OCI-LY7 (cell line): ENCODE data around the gene CCDC27. TPM values are rescaled to one million over a fixed set of nuclear protein-coding genes. Genes with fewer than 3 reads are reported as not detected.
A peak's percentile ranks its signal among the peaks of the same experiment; 100 is the strongest.
"Not testable (repeated sequence)": the region's sequence is repeated elsewhere in the genome, so short reads cannot be mapped to it uniquely, and the experiment has no call there.

ENCODE experiments used
- BruUV-seq: library from RNA; stranded (reverse); fragments of 400-500 nt; replicated peaks from 2 replicates; lab custom pipeline; 2021; lab: Mats Ljungman, UMichigan
- CTCF ChIA-PET: fragments of 300-600 bp; sonication (Branson Sonifier 250); formaldehyde crosslinking; loops from one replicate; lab custom pipeline; 2022; ENCODE audit warnings: antibody characterized with exemption; ENCODE audit not compliant: unreplicated experiment; lab: Charles Lee
- POLR2A ChIA-PET: fragments of 300-600 bp; sonication (Branson Sonifier 250); formaldehyde crosslinking; loops from one replicate; lab custom pipeline; 2022; ENCODE audit warnings: antibody characterized with exemption; lab: Charles Lee
- DNase-seq: peaks from one replicate; pipeline ENCODE4 v3.0.0-alpha.2; 2015; ENCODE audit warnings: low spot score
- H2AFZ ChIP-seq: fragments of 200-600 bp; sonication (generic), shearing (Covaris generic); 2 replicates; pipeline ENCODE4 v1.6.1; 2014; ENCODE audit warnings: mild to moderate bottlenecking, antibody characterized with exemption, low read length, moderate library complexity
- H3K27ac ChIP-seq: fragments of 200-600 bp; sonication (generic); 2 replicates; pipeline ENCODE4 v1.5.1; 2014; ENCODE audit warnings: mixed run types, low read depth, mild to moderate bottlenecking, moderate library complexity, low read length, inconsistent platforms; ENCODE audit not compliant: poor library complexity, severe bottlenecking
- H3K36me3 ChIP-seq: fragments of 200-600 bp; sonication (generic); 2 replicates; pipeline ENCODE4 v1.6.1; 2014; ENCODE audit warnings: mild to moderate bottlenecking, antibody characterized with exemption, low read length, moderate library complexity, mixed read lengths; ENCODE audit not compliant: insufficient read depth
- H3K4me1 ChIP-seq: fragments of 200-600 bp; sonication (generic); 2 replicates; pipeline ENCODE4 v1.5.1; 2014; ENCODE audit warnings: mild to moderate bottlenecking, low read length; ENCODE audit not compliant: insufficient read depth, poor library complexity, severe bottlenecking
- H3K4me2 ChIP-seq: fragments of 200-600 bp; sonication (generic); 2 replicates; pipeline ENCODE4 v1.6.1; 2014; ENCODE audit warnings: mild to moderate bottlenecking, low read length
- H3K4me3 ChIP-seq: fragments of 200-600 bp; sonication (generic); 2 replicates; pipeline ENCODE4 v1.5.1; 2014; ENCODE audit warnings: mild to moderate bottlenecking, low read depth, low read length; ENCODE audit not compliant: poor library complexity, severe bottlenecking
- H3K79me2 ChIP-seq: fragments of 200-600 bp; sonication (generic); 2 replicates; pipeline ENCODE4 v1.6.1; 2016; ENCODE audit warnings: low read depth, mild to moderate bottlenecking, low read length, moderate library complexity, mixed read lengths; ENCODE audit not compliant: insufficient read depth
- H3K9me2 ChIP-seq: fragments of 200-600 bp; sonication (generic); 2 replicates; pipeline ENCODE4 v1.6.1; 2016; ENCODE audit warnings: mild to moderate bottlenecking, low read length, mixed read lengths; ENCODE audit not compliant: insufficient read depth
- H3K9me3 ChIP-seq: fragments of 200-600 bp; sonication (generic); 2 replicates; pipeline ENCODE4 v1.6.1; 2014; ENCODE audit warnings: mild to moderate bottlenecking, mixed run types, low read length, mixed read lengths
- H4K20me1 ChIP-seq: fragments of 200-600 bp; sonication (generic); 2 replicates; pipeline ENCODE4 v1.6.1; 2014; ENCODE audit warnings: mild to moderate bottlenecking, antibody characterized with exemption, low read length, moderate library complexity, mixed read lengths; ENCODE audit not compliant: insufficient read depth
- CTCF ChIP-seq: fragments of 200-600 bp; sonication (generic); conservative IDR thresholded peaks from 2 replicates; pipeline ENCODE4 v1.5.1; 2014; ENCODE audit warnings: mild to moderate bottlenecking, antibody characterized with exemption, low read length, moderate library complexity, mixed read lengths
- EZH2phosphoT487 ChIP-seq: fragments of 200-600 bp; sonication (generic); IDR thresholded peaks from 2 replicates; pipeline ENCODE4 v1.6.1; 2018; ENCODE audit warnings: low read depth, borderline replicate concordance, mild to moderate bottlenecking, mixed run types, antibody characterized with exemption, low read length, moderate library complexity, mixed read lengths
- intact Hi-C: fragments of 100-400 bp; cut with micrococcal nuclease; formaldehyde crosslinking; loops from one replicate; pipeline ENCODE4 v1.10.0; 2022; ENCODE audit not compliant: unreplicated experiment
- total RNA-seq, 2 experiments: library from RNA; depleted of rRNA in 1 of 2; stranded (reverse); fragments of >200 nt in 1 of 2; shearing (Covaris generic) in 1 of 2; gene quantifications; 2 replicates each; pipeline ENCODE4 v1.2.3, GENCODE V29; 2014 to 2022

Gene CCDC27
- total RNA-seq, 2 experiments from 2014 or later = not detected

GRCh38 chr1:3747903-3748302 lies 4.3 kb upstream of the CCDC27 start:
- Histone ChIP-seq H3K4me2 (peak overlapping the region; percentile 48), H3K4me3 (no peak overlapping the region)

GRCh38 chr1:3748316-3748900 lies 3.8 kb upstream of the CCDC27 start:
- not testable (repeated sequence) for BruUV-seq

More at GRCh38 chr1:3747903-3748302, 4.3 kb upstream of the CCDC27 start:
- POLR2A ChIA-PET = no interaction called here
- Histone ChIP-seq H3K36me3 (no peaks in the 10 kb centered on the region), H4K20me1 (no peaks in the 10 kb centered on the region), H3K9me3 (no peaks in the 10 kb centered on the region), H2AFZ (no peak overlapping the region), H3K9me2 (no peaks in the 10 kb centered on the region), H3K27ac (no peak overlapping the region), H3K79me2 (no peaks in the 10 kb centered on the region), H3K4me1 (no peaks in the 10 kb centered on the region)
- BruUV-seq = no TSS peak
- TF ChIP-seq EZH2phosphoT487 (no peak), CTCF (no peak)
- intact Hi-C loops = no loop called here
- CTCF ChIA-PET = no interaction called here
- no peak for DNase-seq

GRCh38 chr1:3749512-3749911 lies 2.7 kb upstream of the CCDC27 start:
- Histone ChIP-seq H3K9me3 (no peaks in the 10 kb centered on the region), H4K20me1 (no peaks in the 10 kb centered on the region), H3K36me3 (no peaks in the 10 kb centered on the region), H2AFZ (no peak overlapping the region), H3K79me2 (no peaks in the 10 kb centered on the region), H3K27ac (no peak overlapping the region), H3K4me3 (no peak overlapping the region), H3K4me2 (no peak overlapping the region), H3K9me2 (no peaks in the 10 kb centered on the region), H3K4me1 (no peaks in the 10 kb centered on the region)
- no peak for DNase-seq
- no peak for TF ChIP-seq EZH2phosphoT487
- TF ChIP-seq CTCF = no peak
- intact Hi-C loops = no loop called here
- ChIA-PET CTCF (interaction anchor here (0.6 kb wide), 1 partner anchor 716 kb away, joined by 3 read pairs; no protein-coding TSS in a partner anchor), POLR2A (no interaction called here)
- BruUV-seq = no TSS peak

More at GRCh38 chr1:3748316-3748900, 3.8 kb upstream of the CCDC27 start:
- H3K4me3 ChIP-seq, CTCF ChIA-PET, DNase-seq, H3K9me3 ChIP-seq, H3K79me2 ChIP-seq, H2AFZ ChIP-seq, H3K27ac ChIP-seq, H4K20me1 ChIP-seq, H3K36me3 ChIP-seq, H3K9me2 ChIP-seq, H3K4me1 ChIP-seq, intact Hi-C loops, H3K4me2 ChIP-seq, POLR2A ChIA-PET: not testable (repeated sequence)
